GM04504 (cell line): Measurements from ENCODE around the gene OPCML.

Experiments used
- DNase-seq: peaks from one replicate; pipeline ENCODE4 v3.0.0-alpha.2; 2012; ENCODE audit warnings: low read depth

The OPCML gene

GRCh38 chr11:133133050-133133449 is 399.3 kb downstream of the OPCML start:
- DNase-seq: no peak

- no peak for DNase-seq
Observed at GRCh38 chr11:133127741-133128140, 404.6 kb downstream of the OPCML start.

GRCh38 chr11:133123796-133124195 is 408.5 kb downstream of the OPCML start:
- no peak for DNase-seq

GRCh38 chr11:133123366-133123765 is 408.9 kb downstream of the OPCML start:
- DNase-seq: no peak

- DNase-seq: no peak
Observed at GRCh38 chr11:133122256-133122655, 410.0 kb downstream of the OPCML start.

- no peak for DNase-seq
Observed at GRCh38 chr11:133118563-133119268, 413.6 kb downstream of the OPCML start.

GRCh38 chr11:133115099-133115498 is 417.2 kb downstream of the OPCML start:
- no peak for DNase-seq

- no peak for DNase-seq
Observed at GRCh38 chr11:133107763-133108162, 424.5 kb downstream of the OPCML start.

- DNase-seq: no peak
Observed at GRCh38 chr11:133107136-133107535, 425.2 kb downstream of the OPCML start.

- DNase-seq: no peak
Observed at GRCh38 chr11:133106417-133106816, 425.9 kb downstream of the OPCML start.

- no peak for DNase-seq
Observed at GRCh38 chr11:133104009-133104744, 428.1 kb downstream of the OPCML start.

- no peak for DNase-seq
Observed at GRCh38 chr11:133096981-133097380, 435.3 kb downstream of the OPCML start.

GRCh38 chr11:133086518-133086917 is 445.8 kb downstream of the OPCML start:
- no peak for DNase-seq

- no peak for DNase-seq
Observed at GRCh38 chr11:133082841-133083488, 449.3 kb downstream of the OPCML start.

- no peak for DNase-seq
Observed at GRCh38 chr11:133082453-133082781, 449.9 kb downstream of the OPCML start.

- no peak for DNase-seq
Observed at GRCh38 chr11:133081730-133082452, 450.4 kb downstream of the OPCML start.

- DNase-seq: no peak
Observed at GRCh38 chr11:133081020-133081419, 451.3 kb downstream of the OPCML start.

GRCh38 chr11:133078591-133079404 is 453.5 kb downstream of the OPCML start:
- DNase-seq: no peak

- no peak for DNase-seq
Observed at GRCh38 chr11:133078012-133078411, 454.3 kb downstream of the OPCML start.

GRCh38 chr11:133075351-133075750 is 456.9 kb downstream of the OPCML start:
- DNase-seq: no peak

- no peak for DNase-seq
Observed at GRCh38 chr11:133072858-133073582, 459.3 kb downstream of the OPCML start.
